ENCODE measurements around the gene SEMG1.

GRCh38 chr20:45253261-45253660 lies 46.4 kb downstream of the SEMG1 start:
- TF ChIP-seq CTCF (IDR thresholded peaks at IDR 0.05) (no peak), POLR2A (IDR thresholded peaks at IDR 0.05) (no peak), EP300 (IDR thresholded peaks at IDR 0.05; ENCODE audit: low read depth) (no peak)
